ENCODE results near the gene ARHGAP33.

Gene ARHGAP33

DNA sequence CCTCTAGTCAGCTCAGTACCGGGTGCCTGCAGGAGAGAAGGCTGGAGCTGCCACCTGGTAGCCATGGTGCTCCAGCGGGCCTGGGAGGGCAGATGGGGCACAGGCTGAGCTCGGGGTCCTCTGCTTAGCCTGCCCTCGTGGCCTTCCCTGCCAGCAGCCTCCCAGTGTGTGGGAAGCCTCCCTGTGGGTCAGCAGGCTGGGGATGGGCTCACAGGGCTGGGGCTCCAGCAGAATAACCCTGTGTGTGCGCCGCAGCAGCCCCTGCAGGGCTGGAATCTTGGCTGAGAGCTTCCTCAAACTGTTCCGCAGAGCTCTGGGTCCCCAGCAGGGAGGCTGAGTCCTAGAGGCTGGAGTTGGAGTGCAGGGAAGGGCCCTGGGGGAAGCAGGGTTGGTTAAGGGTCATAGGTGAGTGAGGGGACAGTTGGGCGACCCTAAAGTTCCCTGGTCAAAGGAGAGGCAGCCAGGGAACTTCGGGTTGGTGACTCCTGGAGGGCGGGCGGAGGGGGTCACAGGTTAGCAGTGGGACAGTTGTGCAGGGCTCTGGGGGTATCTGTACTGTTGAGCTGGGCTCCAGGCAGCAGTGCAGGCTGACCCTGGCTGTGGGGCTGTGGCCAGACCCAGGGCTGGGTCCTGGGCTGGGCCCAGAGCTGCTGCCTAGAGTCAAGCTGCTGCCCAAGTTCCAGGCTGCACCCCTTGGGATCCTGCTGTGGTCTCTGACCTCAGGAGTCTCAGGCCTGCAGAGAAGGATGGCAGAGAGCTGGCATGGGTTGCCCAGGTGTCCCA lies 14.0 kb downstream of the ARHGAP33 start:
- Histone ChIP-seq H4K20me1 (ENCODE audit: insufficient read depth, low read length) (no peaks in the 10 kb centered on the region), H3K4me3 (ENCODE audit: low read length) (no peak overlapping the region), H3K4me2 (ENCODE audit: low read length) (no peak overlapping the region), H3K27ac (ENCODE audit: low read length) (no peak overlapping the region), H3K27me3 (ENCODE audit: low read depth, low read length) (no peaks in the 10 kb centered on the region; the same call in 1 of the 2 replicates), H3K9ac (ENCODE audit: low read length) (no peak overlapping the region), H3K4me1 (ENCODE audit: low read length) (no peaks in the 10 kb centered on the region; the same call in 1 of the 2 replicates), H3K9me3 (ENCODE audit: insufficient read depth, low read length) (no peaks in the 10 kb centered on the region), H3K36me3 (replicated peaks; ENCODE audit: low read depth, low read length) (no peaks in the 10 kb centered on the region), H2AFZ (ENCODE audit: low read depth, low read length) (no peak overlapping the region), H3K79me2 (ENCODE audit: low read length) (no peaks in the 10 kb centered on the region)
- TF ChIP-seq, protein P1, sequence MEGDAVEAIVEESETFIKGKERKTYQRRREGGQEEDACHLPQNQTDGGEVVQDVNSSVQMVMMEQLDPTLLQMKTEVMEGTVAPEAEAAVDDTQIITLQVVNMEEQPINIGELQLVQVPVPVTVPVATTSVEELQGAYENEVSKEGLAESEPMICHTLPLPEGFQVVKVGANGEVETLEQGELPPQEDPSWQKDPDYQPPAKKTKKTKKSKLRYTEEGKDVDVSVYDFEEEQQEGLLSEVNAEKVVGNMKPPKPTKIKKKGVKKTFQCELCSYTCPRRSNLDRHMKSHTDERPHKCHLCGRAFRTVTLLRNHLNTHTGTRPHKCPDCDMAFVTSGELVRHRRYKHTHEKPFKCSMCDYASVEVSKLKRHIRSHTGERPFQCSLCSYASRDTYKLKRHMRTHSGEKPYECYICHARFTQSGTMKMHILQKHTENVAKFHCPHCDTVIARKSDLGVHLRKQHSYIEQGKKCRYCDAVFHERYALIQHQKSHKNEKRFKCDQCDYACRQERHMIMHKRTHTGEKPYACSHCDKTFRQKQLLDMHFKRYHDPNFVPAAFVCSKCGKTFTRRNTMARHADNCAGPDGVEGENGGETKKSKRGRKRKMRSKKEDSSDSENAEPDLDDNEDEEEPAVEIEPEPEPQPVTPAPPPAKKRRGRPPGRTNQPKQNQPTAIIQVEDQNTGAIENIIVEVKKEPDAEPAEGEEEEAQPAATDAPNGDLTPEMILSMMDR (IDR thresholded peaks at IDR 0.05; ENCODE audit: low read depth, low read length) = no peak
- TF ChIP-seq EZH2phosphoT487 (IDR thresholded peaks at IDR 0.05; ENCODE audit: low read depth) = no peak

DNA sequence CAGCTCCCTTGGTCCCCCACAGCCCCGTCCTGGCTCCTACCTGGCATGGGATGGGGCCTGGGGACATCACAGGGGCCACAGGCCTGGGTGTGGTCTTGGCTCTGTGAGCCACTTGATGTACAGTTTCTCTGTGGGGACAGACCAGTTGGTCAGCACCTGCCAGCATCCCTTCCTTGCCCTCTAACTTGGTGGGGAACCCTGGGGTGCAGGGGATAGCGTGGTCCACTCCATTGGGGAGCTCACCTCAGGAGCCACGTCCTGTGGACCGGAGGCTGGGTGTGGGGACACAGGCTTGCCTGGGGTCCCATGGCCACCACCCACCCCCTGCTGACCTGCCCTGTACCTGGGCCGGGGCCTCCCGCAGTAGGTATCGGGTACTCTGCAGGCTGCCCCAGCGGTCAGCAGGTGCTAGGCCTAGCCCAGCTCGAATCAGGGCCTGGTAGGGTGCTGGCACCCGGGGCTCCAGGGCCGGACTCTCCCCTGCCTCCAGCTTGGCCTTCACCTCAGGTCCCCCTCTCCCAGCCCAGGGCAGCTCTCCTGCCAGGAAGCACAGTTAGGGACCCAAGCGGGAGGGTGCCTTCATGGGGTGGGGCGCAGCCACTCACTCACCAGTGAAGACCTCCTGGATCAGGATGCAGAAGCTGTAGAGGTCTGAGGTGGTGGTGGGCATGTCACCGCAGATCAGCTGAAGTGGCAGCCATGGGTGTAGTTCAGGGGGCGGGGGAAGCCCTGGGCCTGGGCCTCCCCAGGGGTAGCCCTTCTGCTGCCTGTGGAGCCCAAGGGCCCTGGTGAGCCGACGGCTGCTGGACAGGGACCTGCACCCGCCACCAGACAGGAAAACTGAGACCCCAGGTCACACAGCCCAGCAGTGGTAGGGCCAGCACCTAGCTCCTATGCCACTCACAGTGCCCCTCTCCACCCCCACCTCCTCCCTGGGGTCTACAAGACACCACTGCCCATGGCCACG lies 14.9 kb downstream of the ARHGAP33 start:
- Histone ChIP-seq H2AFZ (ENCODE audit: low read depth, low read length) (no peak overlapping the region), H3K4me1 (ENCODE audit: low read length) (no peaks in the 10 kb centered on the region; the same call in 1 of the 2 replicates), H3K9ac (ENCODE audit: low read length) (no peak overlapping the region), H3K9me3 (ENCODE audit: insufficient read depth, low read length) (no peaks in the 10 kb centered on the region), H3K36me3 (replicated peaks; ENCODE audit: low read depth, low read length) (no peaks in the 10 kb centered on the region), H3K4me2 (ENCODE audit: low read length) (no peak overlapping the region), H3K79me2 (ENCODE audit: low read length) (no peaks in the 10 kb centered on the region), H3K27ac (ENCODE audit: low read length) (no peak overlapping the region), H3K27me3 (ENCODE audit: low read depth, low read length) (no peaks in the 10 kb centered on the region; the same call in 1 of the 2 replicates), H4K20me1 (ENCODE audit: insufficient read depth, low read length) (no peaks in the 10 kb centered on the region), H3K4me3 (ENCODE audit: low read length) (no peak overlapping the region)
- TF ChIP-seq, protein P1 (IDR thresholded peaks at IDR 0.05; ENCODE audit: low read depth, low read length) = no peak
- no peak for TF ChIP-seq EZH2phosphoT487 (IDR thresholded peaks at IDR 0.05; ENCODE audit: low read depth)

DNA sequence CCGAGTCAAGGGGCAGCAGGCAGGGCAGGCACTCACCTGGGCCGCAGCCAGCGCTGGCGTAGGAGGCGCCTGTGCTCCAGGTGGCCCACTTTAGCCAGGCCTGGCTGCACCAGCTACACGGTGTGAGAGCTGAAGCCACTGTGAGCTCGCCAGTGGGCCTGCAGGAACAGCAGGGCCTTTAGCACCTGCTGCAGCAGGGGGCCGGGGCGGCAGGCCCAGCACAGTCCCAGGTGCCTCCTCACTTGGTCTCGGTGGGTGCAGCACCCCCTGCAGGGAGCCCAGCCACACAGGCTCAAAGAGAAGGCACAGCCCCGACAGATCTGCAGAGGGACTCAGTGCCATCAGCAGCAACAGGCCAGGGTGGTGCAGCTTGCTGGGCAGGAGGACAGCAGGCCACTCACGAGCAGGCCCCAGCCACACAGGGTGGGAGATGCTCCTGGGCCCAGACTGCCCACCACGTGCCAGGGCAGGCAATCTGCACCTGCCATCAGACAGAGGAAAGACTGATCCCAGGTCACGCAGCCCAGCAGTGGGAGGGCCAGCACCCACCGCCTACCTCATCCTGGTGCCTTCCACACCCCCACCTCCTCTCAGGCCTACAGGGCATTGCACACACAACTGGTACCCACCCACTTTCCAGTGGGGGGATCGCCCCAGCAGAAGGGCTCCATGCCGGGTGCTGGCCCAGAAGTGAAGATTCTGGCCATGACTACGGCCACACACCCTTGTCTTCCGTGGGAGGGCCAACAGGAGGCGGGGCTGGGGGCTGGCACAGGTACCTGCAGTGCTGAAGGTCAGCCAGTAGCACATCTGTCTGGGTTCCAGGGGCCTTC lies 15.8 kb downstream of the ARHGAP33 start:
- Histone ChIP-seq H2AFZ (ENCODE audit: low read depth, low read length) (no peak overlapping the region), H3K9ac (ENCODE audit: low read length) (no peak overlapping the region), H4K20me1 (ENCODE audit: insufficient read depth, low read length) (no peaks in the 10 kb centered on the region), H3K4me2 (ENCODE audit: low read length) (no peak overlapping the region), H3K79me2 (ENCODE audit: low read length) (no peaks in the 10 kb centered on the region), H3K27ac (ENCODE audit: low read length) (no peak overlapping the region), H3K27me3 (ENCODE audit: low read depth, low read length) (no peaks in the 10 kb centered on the region; the same call in 1 of the 2 replicates), H3K4me3 (ENCODE audit: low read length) (no peak overlapping the region), H3K9me3 (ENCODE audit: insufficient read depth, low read length) (no peaks in the 10 kb centered on the region), H3K36me3 (replicated peaks; ENCODE audit: low read depth, low read length) (no peaks in the 10 kb centered on the region), H3K4me1 (ENCODE audit: low read length) (no peaks in the 10 kb centered on the region; the same call in 1 of the 2 replicates)
- TF ChIP-seq EZH2phosphoT487 (IDR thresholded peaks at IDR 0.05; ENCODE audit: low read depth) = no peak
- TF ChIP-seq, protein P1 (IDR thresholded peaks at IDR 0.05; ENCODE audit: low read depth, low read length) = peak; percentile 44

Measured in OCI-LY3 (cell line).